Pancreas (tissue), 10 donors: ENCODE data around the gene NFIA. TPM values are rescaled to one million over a fixed set of nuclear protein-coding genes. Genes with fewer than 3 reads are reported as not detected.

Experiments
- ATAC-seq, 4 donors: fragments of 200-7000 bp; cut with Tn5 transposase; one replicate each; pipeline versions ENCODE4 v1.8.0 to v1.9.1; 2020; ENCODE audit warnings: mild to moderate bottlenecking in 4 of 4, moderate library complexity in 4 of 4
- DNase-seq, 6 donors: peaks; one replicate each; pipeline ENCODE4 v3.0.0-alpha.2; 2020
- FAIRE-seq: peaks from 2 replicates; lab custom pipeline; 2012; peaks lifted over from hg19 to GRCh38; lab: Jason Lieb, UNC
- H3K27ac ChIP-seq, 4 donors: fragments of 200-600 bp; sonication (generic); 1 replicate in 3 of 4; 2 replicates in 1 of 4; pipeline versions ENCODE4 v1.5.0 to v1.8.0; 2020
- H3K27me3 ChIP-seq, 4 donors: fragments of 200-600 bp; one replicate each; pipeline ENCODE4 v1.8.0; 2021
- H3K36me3 ChIP-seq, 3 donors: fragments of 200-600 bp; sonication (generic) in 1 of 3; one replicate each; pipeline versions ENCODE4 v1.5.0 to v1.8.0; 2020 to 2021
- H3K4me1 ChIP-seq, 3 donors: fragments of 200-600 bp; one replicate each; pipeline ENCODE4 v1.8.0; 2021
- H3K4me3 ChIP-seq, 4 donors: fragments of 200-600 bp; sonication (generic) in 2 of 4; one replicate each; pipeline versions ENCODE4 v1.5.0 to v1.8.0; 2020 to 2021
- H3K9me3 ChIP-seq, 4 donors: fragments of 200-600 bp; one replicate each; pipeline ENCODE4 v1.8.0; 2021
- WGBS, 2 donors: extraction: QIAGEN DNeasy Blood & Tissue Kit; methylation state at CpG; one replicate each; pipeline ENCODE4 v1.1.7; 2013; 5-methylcytosine and 5-hydroxymethylcytosine counted together
- intact Hi-C, 3 donors: fragments of 100-400 bp; cut with DNase I; formaldehyde crosslinking; loops; one replicate each; pipeline versions ENCODE4 v1.11.1 to v1.14.2; 2022
- polyA plus RNA-seq, 2 donors: library from polyadenylated mRNA; stranded (reverse); fragments of 200-250 nt; gene quantifications; one replicate each; pipeline ENCODE4 v1.2.3, GENCODE V29; 2013
- total RNA-seq, 6 donors: library from RNA; stranded (reverse); fragmentation: NEBNext Ultra II Directional in 4 of 6; extraction: Animal tissue kit (Norgen Biotek cat#: 25700) in 4 of 6; gene quantifications; one replicate each; pipeline versions ENCODE4 v1.2.1 to v1.2.4, GENCODE V29; 2021 to 2023
- TF ChIP-seq, protein P1 (sequence below), 4 donors: fragments of 200-600 bp; sonication (generic) in 3 of 4; IDR thresholded peaks; one replicate each; pipeline versions ENCODE4 v1.5.0 to v1.8.0; 2021; ENCODE audit warnings: antibody characterized with exemption in 4 of 4
- donor health status: healthy with polysubstance abuse.
- donor health status: DM: no; HTN: no; CAD: no; lungs with moderate emphysema.
- donor health status: DM: no; HTN: no; CAD: no.
- donor health status: control.
- donor health status: control.
- donor health status: Bipolar disorder and iron deficiency.
- donor health status: DM: yes; HTN: yes; CAD: no.
- donor health status: DM: no; HTN: no; CAD: no.
- donor health status: DM: no; HTN: no; CAD: no.
- donor health status: DM: yes; HTN: yes; CAD: no.

The NFIA gene
- total and polyA plus RNA-seq, 8 donors = 4.9 to 48.1 (median 30.2) TPM

GRCh38 chr1:61141288-61142042 is 59.1 kb downstream of the NFIA start:
- Histone ChIP-seq H3K36me3 (no peaks in the 10 kb centered on the region), H3K27ac (peak overlapping the region in 1 of 4 donors; percentile 42), H3K4me1 (peaks cover 0 to 16% (median 9%) of the 10 kb centered on the region in 3 donors), H3K9me3 (no peaks in the 10 kb centered on the region), H3K4me3 (no peak overlapping the region), H3K27me3 (no peaks in the 10 kb centered on the region)
- FAIRE-seq = no peak
- ATAC-seq = peak in 3 of 4 donors; percentile 39 to 65 (median 39)
- no peak for DNase-seq
- 75% methylated on average over 9 of the region's 9 CpGs for WGBS, 2 donors
- intact Hi-C loops = no loop called here
- TF ChIP-seq, protein P1, sequence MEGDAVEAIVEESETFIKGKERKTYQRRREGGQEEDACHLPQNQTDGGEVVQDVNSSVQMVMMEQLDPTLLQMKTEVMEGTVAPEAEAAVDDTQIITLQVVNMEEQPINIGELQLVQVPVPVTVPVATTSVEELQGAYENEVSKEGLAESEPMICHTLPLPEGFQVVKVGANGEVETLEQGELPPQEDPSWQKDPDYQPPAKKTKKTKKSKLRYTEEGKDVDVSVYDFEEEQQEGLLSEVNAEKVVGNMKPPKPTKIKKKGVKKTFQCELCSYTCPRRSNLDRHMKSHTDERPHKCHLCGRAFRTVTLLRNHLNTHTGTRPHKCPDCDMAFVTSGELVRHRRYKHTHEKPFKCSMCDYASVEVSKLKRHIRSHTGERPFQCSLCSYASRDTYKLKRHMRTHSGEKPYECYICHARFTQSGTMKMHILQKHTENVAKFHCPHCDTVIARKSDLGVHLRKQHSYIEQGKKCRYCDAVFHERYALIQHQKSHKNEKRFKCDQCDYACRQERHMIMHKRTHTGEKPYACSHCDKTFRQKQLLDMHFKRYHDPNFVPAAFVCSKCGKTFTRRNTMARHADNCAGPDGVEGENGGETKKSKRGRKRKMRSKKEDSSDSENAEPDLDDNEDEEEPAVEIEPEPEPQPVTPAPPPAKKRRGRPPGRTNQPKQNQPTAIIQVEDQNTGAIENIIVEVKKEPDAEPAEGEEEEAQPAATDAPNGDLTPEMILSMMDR (IDR thresholded peaks at IDR 0.05) = no peak

GRCh38 chr1:61142043-61142440 is 59.7 kb downstream of the NFIA start:
- intact Hi-C loops = no loop called here
- peak overlapping the region in 1 of 4 donors; percentile 1 for H3K27ac ChIP-seq
- DNase-seq = no peak
- H3K4me3 ChIP-seq = no peak overlapping the region
- H3K36me3 ChIP-seq = no peaks in the 10 kb centered on the region
- H3K9me3 ChIP-seq = no peaks in the 10 kb centered on the region
- no peaks in the 10 kb centered on the region for H3K27me3 ChIP-seq
- ATAC-seq = no peak
- peaks cover 0 to 16% (median 9%) of the 10 kb centered on the region in 3 donors for H3K4me1 ChIP-seq
- 67 to 77% methylated on average over 1 of the region's 1 CpG for WGBS, 2 donors
- no peak for FAIRE-seq
- TF ChIP-seq, protein P1 (IDR thresholded peaks at IDR 0.05) = no peak

- Histone ChIP-seq H3K27me3 (no peaks in the 10 kb centered on the region), H3K27ac (peak overlapping the region in 1 of 4 donors; percentile 1), H3K4me1 (peaks cover 0 to 16% (median 9%) of the 10 kb centered on the region in 3 donors), H3K36me3 (no peaks in the 10 kb centered on the region), H3K4me3 (no peak overlapping the region), H3K9me3 (no peaks in the 10 kb centered on the region)
- FAIRE-seq (no peak), ATAC-seq (peak; percentile 67 to 79 (median 70)), DNase-seq (peak in 1 of 6 donors; percentile 30)
- TF ChIP-seq, protein P1 (IDR thresholded peaks at IDR 0.05) = no peak
- intact Hi-C loops = no loop called here
- 51 to 52% methylated on average over 11 of the region's 11 CpGs for WGBS, 2 donors
These were observed 60.6 kb downstream of the NFIA start for GRCh38 chr1:61142726-61143500.

DNA sequence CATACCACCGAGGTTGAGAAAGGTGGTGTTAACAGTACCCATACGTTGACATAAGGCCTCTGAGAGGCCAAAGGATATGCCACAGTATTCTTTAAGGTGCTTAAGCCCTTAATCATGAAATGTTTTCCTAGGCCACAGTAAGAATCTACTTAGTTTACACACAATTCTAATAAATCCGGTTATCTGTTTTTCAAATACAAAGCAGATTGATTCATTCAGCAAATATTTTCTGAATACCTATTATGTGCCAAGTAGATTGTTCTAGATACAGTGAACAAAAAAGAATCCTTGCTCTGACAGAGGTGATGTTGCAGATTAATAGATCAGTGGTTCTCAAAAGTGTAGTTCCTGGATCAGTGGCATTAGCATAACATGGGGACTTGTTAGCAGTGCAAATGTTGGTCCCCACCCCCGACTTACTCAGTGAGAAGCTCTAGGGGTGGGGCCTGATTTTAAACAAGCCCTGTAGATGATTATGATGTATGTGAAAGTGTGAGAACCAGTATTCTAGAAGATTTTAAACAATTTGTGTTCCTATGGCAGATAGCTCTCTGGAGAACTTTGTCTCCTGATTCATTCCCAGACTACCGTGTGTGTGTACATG is 61.6 kb downstream of the NFIA start:
- Histone ChIP-seq H3K9me3 (no peaks in the 10 kb centered on the region), H3K27ac (no peak overlapping the region), H3K4me1 (peaks cover 0 to 16% (median 9%) of the 10 kb centered on the region in 3 donors), H3K4me3 (no peak overlapping the region), H3K36me3 (no peaks in the 10 kb centered on the region), H3K27me3 (no peaks in the 10 kb centered on the region)
- ATAC-seq (peak in 1 of 4 donors; percentile 6), FAIRE-seq (no peak), DNase-seq (no peak)
- intact Hi-C loops = no loop called here
- 69 to 70% methylated on average over 5 of the region's 5 CpGs for WGBS, 2 donors
- TF ChIP-seq, protein P1 (IDR thresholded peaks at IDR 0.05) = no peak
